ENCODE results near the gene SDR39U1.

The SDR39U1 gene

DNA sequence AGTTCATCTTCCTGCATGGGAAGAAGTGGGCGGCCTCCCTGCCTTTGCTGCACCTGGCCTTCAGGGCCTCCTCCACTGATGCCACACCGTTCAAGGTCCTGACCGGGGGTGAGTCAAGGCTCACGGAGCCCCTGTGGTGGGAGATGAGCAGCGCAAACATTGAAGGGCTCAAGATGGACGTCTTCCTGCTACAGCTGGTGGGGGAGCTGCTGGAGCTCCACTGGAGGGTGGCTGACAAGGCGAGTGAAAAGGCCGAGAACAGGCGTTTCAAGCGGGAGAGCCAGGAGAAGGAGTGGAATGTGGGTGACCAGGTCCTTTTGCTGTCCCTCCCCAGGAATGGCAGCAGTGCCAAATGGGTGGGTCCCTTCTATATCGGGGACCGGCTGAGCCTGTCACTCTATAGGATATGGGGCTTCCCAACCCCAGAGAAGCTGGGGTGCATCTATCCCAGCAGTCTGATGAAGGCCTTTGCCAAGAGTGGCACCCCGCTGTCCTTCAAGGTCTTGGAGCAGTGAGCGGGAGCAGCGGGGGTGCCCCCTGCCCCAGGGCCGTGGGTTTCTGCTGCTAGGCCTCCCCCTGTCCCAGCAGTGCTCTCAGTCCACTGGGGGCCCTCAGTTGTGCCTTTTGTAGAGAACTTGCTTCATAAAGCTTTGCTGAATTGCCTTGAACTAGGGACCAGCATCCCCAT is 25.5 kb downstream of the SDR39U1 start:
- Histone ChIP-seq H3K9ac (ENCODE audit: insufficient read length) (no peak overlapping the region), H3K36me3 (ENCODE audit: insufficient read depth, low read length) (peaks cover 15% of the 10 kb centered on the region), H3K9me3 (ENCODE audit: low read depth, low read length) (no peaks in the 10 kb centered on the region), H3K27ac (no peak overlapping the region), H3K4me3 (no peak overlapping the region)
- TF ChIP-seq POLR2AphosphoS5 (IDR thresholded peaks at IDR 0.05; ENCODE audit: borderline replicate concordance, low read depth, low read length): no peak
- DNase-seq (ENCODE audit: low read depth, low spot score): no peak

- Histone ChIP-seq H3K4me3 (no peak overlapping the region), H3K9me3 (ENCODE audit: low read depth, low read length) (no peaks in the 10 kb centered on the region), H3K27ac (no peak overlapping the region), H3K36me3 (ENCODE audit: insufficient read depth, low read length) (peaks cover 15% of the 10 kb centered on the region), H3K9ac (ENCODE audit: insufficient read length) (no peak overlapping the region)
- TF ChIP-seq EZH2 (IDR thresholded peaks at IDR 0.05) (no peak), FOXP2 (optimal IDR thresholded peaks at IDR 0.05; ENCODE audit: control extremely low read depth, extremely low read length, insufficient read depth) (no peak), POLR2AphosphoS5 (IDR thresholded peaks at IDR 0.05; ENCODE audit: borderline replicate concordance, low read depth, low read length) (no peak)
- DNase-seq (ENCODE audit: low read depth, low spot score): no peak
These were observed 26.2 kb downstream of the SDR39U1 start for GRCh38 chr14:24416254-24416931.

DNA sequence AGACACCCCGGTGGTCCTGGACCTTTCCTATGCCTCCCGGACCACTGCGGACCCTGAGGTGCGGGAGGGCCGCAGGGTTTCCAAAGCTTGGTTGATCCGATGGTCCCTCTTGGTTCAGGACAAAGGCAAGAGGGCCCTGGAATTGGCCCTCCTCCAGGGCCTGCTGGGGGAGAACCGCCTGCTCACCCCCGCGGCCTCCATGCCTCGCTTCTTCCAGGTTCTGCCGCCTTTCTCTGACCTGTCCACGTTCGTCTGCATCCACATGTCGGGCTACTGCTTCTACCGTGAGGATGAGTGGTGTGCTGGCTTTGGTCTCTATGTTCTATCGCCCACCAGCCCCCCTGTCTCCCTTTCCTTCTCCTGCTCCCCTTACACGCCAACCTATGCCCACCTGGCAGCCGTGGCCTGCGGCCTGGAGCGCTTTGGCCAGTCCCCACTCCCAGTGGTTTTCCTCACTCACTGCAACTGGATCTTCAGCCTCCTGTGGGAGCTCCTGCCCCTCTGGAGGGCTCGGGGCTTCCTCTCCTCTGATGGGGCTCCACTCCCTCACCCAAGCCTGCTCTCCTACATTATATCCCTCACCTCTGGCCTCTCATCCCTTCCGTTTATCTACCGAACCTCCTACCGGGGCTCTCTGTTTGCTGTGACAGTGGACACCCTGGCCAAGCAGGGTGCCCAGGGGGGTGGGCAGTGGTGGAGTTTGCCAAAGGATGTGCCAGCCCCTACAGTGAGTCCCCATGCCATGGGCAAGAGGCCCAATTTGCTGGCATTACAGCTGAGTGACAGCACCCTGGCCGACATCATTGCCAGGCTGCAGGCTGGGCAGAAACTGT is 26.9 kb downstream of the SDR39U1 start:
- H3K9ac ChIP-seq (ENCODE audit: insufficient read length): no peak overlapping the region
- H3K4me3 ChIP-seq: no peak overlapping the region
- no peak overlapping the region for H3K27ac ChIP-seq
- DNase-seq (ENCODE audit: low read depth, low spot score): no peak
- peaks cover 15% of the 10 kb centered on the region for H3K36me3 ChIP-seq (ENCODE audit: insufficient read depth, low read length)
- TF ChIP-seq FOXP2 (optimal IDR thresholded peaks at IDR 0.05; ENCODE audit: control extremely low read depth, extremely low read length, insufficient read depth) (no peak), POLR2AphosphoS5 (IDR thresholded peaks at IDR 0.05; ENCODE audit: borderline replicate concordance, low read depth, low read length) (no peak), EZH2 (IDR thresholded peaks at IDR 0.05) (no peak)
- H3K9me3 ChIP-seq (ENCODE audit: low read depth, low read length): no peaks in the 10 kb centered on the region

- TF ChIP-seq POLR2AphosphoS5 (IDR thresholded peaks at IDR 0.05; ENCODE audit: borderline replicate concordance, low read depth, low read length) (no peak), FOXP2 (optimal IDR thresholded peaks at IDR 0.05; ENCODE audit: control extremely low read depth, extremely low read length, insufficient read depth) (no peak), EZH2 (IDR thresholded peaks at IDR 0.05) (no peak)
- H3K9me3 ChIP-seq (ENCODE audit: low read depth, low read length): no peaks in the 10 kb centered on the region
- peaks cover 15% of the 10 kb centered on the region for H3K36me3 ChIP-seq (ENCODE audit: insufficient read depth, low read length)
- H3K4me3 ChIP-seq: no peak overlapping the region
- H3K9ac ChIP-seq (ENCODE audit: insufficient read length): no peak overlapping the region
- no peak for DNase-seq (ENCODE audit: low read depth, low spot score)
- H3K27ac ChIP-seq: no peak overlapping the region
These were observed 27.7 kb downstream of the SDR39U1 start for GRCh38 chr14:24414732-24415420.

DNA sequence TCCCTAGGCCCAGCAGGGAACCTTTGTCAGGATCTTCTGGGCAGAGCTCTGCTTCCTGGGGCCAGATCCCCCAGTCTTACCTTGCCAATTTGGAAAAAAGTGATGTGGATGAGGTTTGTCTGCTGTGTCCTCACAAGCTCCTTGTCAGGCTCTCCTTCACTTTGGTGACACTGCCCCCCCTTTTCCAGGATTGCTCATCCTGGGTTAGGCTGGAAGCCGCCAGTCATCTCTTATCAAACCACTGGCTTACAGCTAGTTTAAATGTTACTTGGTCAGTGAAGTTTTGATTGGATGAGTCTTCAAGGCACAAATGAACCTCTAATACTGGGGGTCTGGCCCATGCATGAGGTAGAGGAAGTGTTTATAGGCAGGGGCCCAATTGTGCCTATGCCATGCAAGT is 28.5 kb downstream of the SDR39U1 start:
- TF ChIP-seq POLR2AphosphoS5 (IDR thresholded peaks at IDR 0.05; ENCODE audit: borderline replicate concordance, low read depth, low read length) (no peak), EZH2 (IDR thresholded peaks at IDR 0.05) (no peak), FOXP2 (optimal IDR thresholded peaks at IDR 0.05; ENCODE audit: control extremely low read depth, extremely low read length, insufficient read depth) (no peak)
- Histone ChIP-seq H3K27ac (no peak overlapping the region), H3K9ac (ENCODE audit: insufficient read length) (no peak overlapping the region), H3K4me3 (no peak overlapping the region), H3K36me3 (ENCODE audit: insufficient read depth, low read length) (peaks cover 15% of the 10 kb centered on the region), H3K9me3 (ENCODE audit: low read depth, low read length) (no peaks in the 10 kb centered on the region)
- no peak for DNase-seq (ENCODE audit: low read depth, low spot score)

DNA sequence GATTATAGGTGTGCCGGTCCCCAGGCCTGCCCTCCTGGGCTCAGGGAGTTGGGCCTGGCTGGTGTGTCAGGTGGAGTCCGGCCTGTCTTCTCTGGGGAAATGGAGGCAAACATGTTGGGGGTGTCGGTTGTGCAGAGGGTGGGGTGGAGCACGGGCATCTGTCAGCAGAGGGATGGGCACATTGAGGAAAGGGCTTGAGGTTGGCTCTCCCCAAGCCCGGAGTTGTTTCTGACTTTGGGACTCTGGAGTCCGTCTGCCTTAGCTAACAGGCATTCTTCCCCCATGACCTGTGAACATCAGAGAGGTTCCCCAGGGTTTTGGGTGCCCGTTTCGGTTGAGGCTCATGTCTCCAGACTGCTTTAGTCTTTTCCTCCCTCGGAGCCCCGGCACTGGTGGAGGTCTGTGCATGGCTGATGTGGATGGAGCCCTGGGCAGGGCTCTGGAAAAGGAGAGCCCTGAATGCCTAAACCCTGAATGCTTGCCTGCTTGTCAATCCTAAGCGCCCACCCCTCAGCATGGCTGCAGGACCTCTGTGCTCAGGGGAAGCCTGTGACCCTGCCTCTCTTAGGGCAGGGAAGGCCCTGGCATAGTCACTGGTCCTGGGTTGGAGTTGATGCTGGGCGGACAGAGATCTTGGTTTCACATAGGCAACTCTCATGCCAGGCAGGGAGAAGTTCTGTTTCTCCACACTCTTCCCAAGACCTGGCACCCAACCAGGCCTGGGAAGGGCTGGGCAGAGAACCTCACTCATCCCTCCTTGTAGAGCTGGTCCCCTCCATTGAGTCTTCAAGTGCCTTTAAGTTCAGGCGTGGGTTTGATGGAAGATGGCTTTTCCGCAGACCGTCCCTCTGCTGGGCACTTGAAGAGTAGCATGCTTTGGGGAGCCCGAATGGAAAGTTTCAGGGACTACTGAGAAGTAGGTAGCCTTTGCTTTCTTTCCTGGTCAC is 30.9 kb downstream of the SDR39U1 start:
- no peak for DNase-seq (ENCODE audit: low read depth, low spot score)

GRCh38 chr14:24409956-24410355 is 32.6 kb downstream of the SDR39U1 start:
- no peak overlapping the region for H3K27ac ChIP-seq
- no peak overlapping the region for H3K9ac ChIP-seq (ENCODE audit: insufficient read length)
- no peak for TF ChIP-seq POLR2AphosphoS5 (IDR thresholded peaks at IDR 0.05; ENCODE audit: borderline replicate concordance, low read depth, low read length)
- no peak for TF ChIP-seq EZH2 (IDR thresholded peaks at IDR 0.05)
- TF ChIP-seq FOXP2 (optimal IDR thresholded peaks at IDR 0.05; ENCODE audit: control extremely low read depth, extremely low read length, insufficient read depth): no peak

More for the DNA sequence above, 30.9 kb downstream of the SDR39U1 start:
- H3K36me3 ChIP-seq (ENCODE audit: insufficient read depth, low read length): peaks cover 28% of the 10 kb centered on the region
- TF ChIP-seq EZH2 (IDR thresholded peaks at IDR 0.05): no peak
- TF ChIP-seq FOXP2 (optimal IDR thresholded peaks at IDR 0.05; ENCODE audit: control extremely low read depth, extremely low read length, insufficient read depth): no peak
- TF ChIP-seq POLR2AphosphoS5 (IDR thresholded peaks at IDR 0.05; ENCODE audit: borderline replicate concordance, low read depth, low read length): no peak
- no peak overlapping the region for H3K4me3 ChIP-seq
- no peak overlapping the region for H3K9ac ChIP-seq (ENCODE audit: insufficient read length)
- no peak overlapping the region for H3K27ac ChIP-seq
- H3K9me3 ChIP-seq (ENCODE audit: low read depth, low read length): no peaks in the 10 kb centered on the region

More at GRCh38 chr14:24409956-24410355, 32.6 kb downstream of the SDR39U1 start:
- Histone ChIP-seq H3K9me3 (ENCODE audit: low read depth, low read length) (no peaks in the 10 kb centered on the region), H3K36me3 (ENCODE audit: insufficient read depth, low read length) (peaks cover 32% of the 10 kb centered on the region), H3K4me3 (no peak overlapping the region)
- DNase-seq (ENCODE audit: low read depth, low spot score): no peak
